GM19238 (cell line): ENCODE results near the gene RAD51AP2.
"Not testable (repeated sequence)": the region's sequence is repeated elsewhere in the genome, so short reads cannot be mapped to it uniquely, and the experiment has no call there.

Experiments
- DNase-seq: peaks from one replicate; pipeline ENCODE4 v3.0.0; 2011; ENCODE audit warnings: low spot score; ENCODE audit not compliant: insufficient read length

Gene RAD51AP2

GRCh38 chr2:17518212-17519154, at the start of gene RAD51AP2:
Gene RAD51AP2 (minus strand): TSS chr2:17518440. CDS start chr2:17518415, 25 bp downstream.
- DNase-seq = peak; percentile 32

GRCh38 chr2:17565726-17566125, 47.5 kb upstream of the RAD51AP2 start:
- not testable (repeated sequence) for DNase-seq

- DNase-seq = no peak
These were observed 40.6 kb upstream of the RAD51AP2 start for GRCh38 chr2:17558878-17559277.

- DNase-seq = no peak
These were observed 39.8 kb upstream of the RAD51AP2 start for GRCh38 chr2:17558053-17558452.

- DNase-seq = no peak
These were observed 39.4 kb upstream of the RAD51AP2 start for GRCh38 chr2:17557596-17557995.

GRCh38 chr2:17555150-17555549, 36.9 kb upstream of the RAD51AP2 start:
- DNase-seq = no peak

- DNase-seq = no peak
These were observed 32.7 kb upstream of the RAD51AP2 start for GRCh38 chr2:17550907-17551306.

GRCh38 chr2:17547737-17548136, 29.5 kb upstream of the RAD51AP2 start:
- DNase-seq = no peak

GRCh38 chr2:17547237-17547636, 29.0 kb upstream of the RAD51AP2 start:
- DNase-seq = no peak

- DNase-seq = no peak
These were observed 27.7 kb upstream of the RAD51AP2 start for GRCh38 chr2:17545680-17546613.

GRCh38 chr2:17544256-17544655, 26.0 kb upstream of the RAD51AP2 start:
- no peak for DNase-seq

GRCh38 chr2:17543848-17544247, 25.6 kb upstream of the RAD51AP2 start:
- DNase-seq = no peak

- no peak for DNase-seq
These were observed 25.0 kb upstream of the RAD51AP2 start for GRCh38 chr2:17543131-17543660.

GRCh38 chr2:17542471-17542870, 24.2 kb upstream of the RAD51AP2 start:
- DNase-seq = no peak

- DNase-seq = no peak
These were observed 23.3 kb upstream of the RAD51AP2 start for GRCh38 chr2:17541531-17541950.

- DNase-seq = no peak
These were observed 22.7 kb upstream of the RAD51AP2 start for GRCh38 chr2:17540813-17541530.

GRCh38 chr2:17540093-17540812, 22.0 kb upstream of the RAD51AP2 start, which contains the start of gene VSNL1:
Gene VSNL1 (plus strand): TSS chr2:17540696. CDS start chr2:17592075, 51,379 bp downstream.
- DNase-seq = no peak

GRCh38 chr2:17539611-17540092, 21.4 kb upstream of the RAD51AP2 start:
- DNase-seq = no peak

- DNase-seq = no peak
These were observed 20.8 kb upstream of the RAD51AP2 start for GRCh38 chr2:17538844-17539554.
